GM18951 (cell line): ENCODE results near the gene FAT2.

ENCODE experiments used
- POLR2A ChIP-seq: IDR thresholded peaks from 4 replicates; pipeline ENCODE4 v1.6.1; 2011; ENCODE audit warnings: mild to moderate bottlenecking; ENCODE audit not compliant: insufficient read length, insufficient read depth; ENCODE audit errors: extremely low read depth
- in situ Hi-C: fragments of 300-500 bp; cut with MboI; formaldehyde crosslinking; loops from one replicate; pipeline ENCODE4 v1.12.0; 2022; ENCODE audit warnings: low sequenced_read_pairs, mixed read lengths, inconsistent platforms; ENCODE audit not compliant: unreplicated experiment

FAT2 gene

DNA sequence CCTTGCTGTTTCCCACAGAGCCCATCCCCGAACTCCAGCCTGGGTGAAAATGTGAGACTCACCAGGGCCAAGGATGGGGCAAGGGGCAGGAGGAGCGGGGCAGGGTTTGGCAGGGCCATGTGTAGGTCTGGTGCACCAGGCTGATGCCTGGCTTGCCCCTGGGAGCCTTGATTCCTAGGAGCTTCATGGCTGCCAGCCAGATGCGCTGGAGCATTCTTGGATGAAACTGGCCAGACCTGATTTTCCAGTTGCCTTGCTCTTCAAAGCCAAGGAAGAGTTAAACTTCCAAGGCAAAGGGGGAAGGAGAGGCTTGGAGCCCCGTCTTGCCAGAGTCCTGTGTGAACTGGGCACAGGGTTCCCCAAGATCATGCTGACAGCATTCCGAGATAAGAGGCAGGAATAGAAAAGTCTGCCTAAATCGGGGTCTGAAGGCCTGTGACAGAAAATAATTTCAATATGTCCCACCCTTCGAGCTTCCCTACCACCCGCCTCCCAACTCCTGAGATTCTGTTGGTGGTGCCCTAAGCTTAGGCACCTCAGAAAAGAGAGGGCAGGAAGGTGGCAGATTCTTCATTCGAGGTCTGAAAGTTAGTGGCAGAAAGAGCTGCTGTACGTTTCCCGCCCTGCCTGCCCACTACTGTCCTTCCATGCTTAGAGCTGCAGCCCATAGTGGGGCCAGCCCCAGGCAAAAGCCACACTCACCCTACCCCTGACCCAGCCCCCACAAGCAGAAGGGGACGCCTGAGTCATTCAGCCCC, 20.4 kb downstream of the FAT2 start:
- TF ChIP-seq POLR2A = no peak
- in situ Hi-C loops = no loop called here

DNA sequence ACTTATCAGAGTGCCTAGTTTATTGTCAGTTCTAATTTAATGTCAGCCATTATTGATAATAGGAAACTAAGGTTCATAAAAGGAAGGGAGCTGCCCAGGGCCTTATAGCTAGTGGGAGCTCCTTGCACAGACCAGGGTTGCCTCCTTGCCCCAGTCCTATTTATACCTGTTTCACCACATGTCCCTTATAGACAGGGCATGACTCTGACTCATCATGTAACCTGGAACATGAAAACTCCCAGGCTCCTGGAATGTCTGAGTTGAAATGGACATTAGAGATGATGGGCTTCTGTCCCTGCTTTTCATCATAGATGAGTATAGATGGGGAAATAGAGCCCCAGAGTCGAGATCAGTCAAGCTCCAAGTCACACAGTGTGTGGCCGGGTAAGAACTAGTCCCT, 21.1 kb downstream of the FAT2 start:
- in situ Hi-C loops = no loop called here
- no peak for TF ChIP-seq POLR2A

DNA sequence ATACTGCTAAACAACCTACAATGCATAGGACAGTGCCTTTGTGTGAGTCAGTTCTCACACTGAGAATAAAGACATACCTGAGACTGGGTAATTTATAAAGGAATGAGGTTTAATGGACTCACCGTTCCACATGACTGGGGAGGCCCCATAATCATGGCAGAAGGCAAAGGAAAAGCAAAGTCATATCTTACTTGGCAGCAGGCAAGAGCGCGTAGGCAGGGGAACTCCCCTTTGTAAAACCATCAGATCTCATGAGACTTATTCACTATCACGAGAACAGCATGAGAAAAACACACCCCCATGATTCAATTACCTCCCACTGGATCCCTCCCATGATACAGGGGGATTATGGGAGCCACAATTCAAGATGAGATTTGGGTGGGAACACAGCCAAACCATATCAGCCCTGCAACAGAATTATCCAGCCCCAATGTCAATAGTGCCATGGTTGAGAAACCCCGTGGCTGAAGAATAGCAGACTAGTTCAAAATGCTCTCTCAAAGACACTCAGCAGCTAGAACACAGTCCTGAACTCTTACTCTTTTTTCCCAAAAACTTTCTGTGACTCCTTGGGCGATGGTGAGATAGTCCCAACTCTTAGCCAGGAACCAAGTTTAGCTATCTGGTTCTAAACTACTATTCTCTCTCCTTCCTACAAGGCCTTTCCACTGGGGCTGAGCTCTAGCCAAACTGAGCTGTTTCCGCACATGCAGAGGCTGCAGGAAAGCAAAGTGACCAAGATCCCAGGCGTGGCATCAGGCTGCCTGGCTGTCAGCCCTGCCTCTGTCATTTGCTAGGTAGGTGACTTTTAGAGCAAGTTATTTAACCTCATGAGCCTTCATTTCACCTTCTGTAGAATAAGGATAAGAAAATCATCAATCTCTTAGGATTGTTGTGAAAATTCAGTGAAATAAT, 21.7 kb downstream of the FAT2 start:
- in situ Hi-C loops = no loop called here
- no peak for TF ChIP-seq POLR2A

DNA sequence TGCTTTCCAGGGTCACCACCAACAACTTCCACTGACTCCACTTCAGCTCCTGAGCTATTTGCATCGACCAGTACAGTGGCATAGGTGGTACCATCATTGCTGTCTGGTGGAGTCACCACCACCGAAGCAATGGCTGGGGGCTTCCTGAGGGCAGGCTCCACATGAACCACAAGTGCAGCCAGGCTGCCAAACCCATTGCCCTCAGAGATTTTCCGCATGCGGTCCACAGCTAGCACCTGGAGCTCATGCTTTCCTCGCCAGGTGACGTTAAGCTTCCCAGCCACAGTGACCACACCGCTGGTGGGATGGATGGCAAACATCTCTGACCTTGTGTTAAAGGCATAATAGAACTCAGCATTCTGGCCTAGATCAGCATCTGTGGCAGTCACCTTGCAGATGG, 23.1 kb downstream of the FAT2 start:
- in situ Hi-C loops = no loop called here
- no peak for TF ChIP-seq POLR2A

DNA sequence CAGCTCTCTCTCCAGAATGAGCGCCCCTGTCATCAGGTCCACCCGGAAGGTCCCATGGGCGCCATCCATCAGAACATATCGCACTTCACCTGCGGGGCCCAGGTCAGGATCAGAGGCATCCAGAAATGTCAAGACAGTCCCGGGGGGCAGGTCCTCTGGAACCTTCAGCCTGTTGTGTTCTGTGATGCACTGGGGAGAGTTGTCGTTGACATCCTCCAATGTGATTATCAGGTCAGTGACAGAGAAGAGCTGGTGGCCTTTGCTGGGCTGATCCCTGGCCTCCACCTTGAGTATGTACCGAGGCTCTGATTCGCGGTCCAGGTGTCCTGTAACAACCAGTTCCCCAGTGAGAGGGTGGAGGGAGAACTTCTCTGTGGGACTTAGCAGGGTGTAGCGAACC, 25.2 kb downstream of the FAT2 start:
- in situ Hi-C loops = no loop called here
- TF ChIP-seq POLR2A = no peak

DNA sequence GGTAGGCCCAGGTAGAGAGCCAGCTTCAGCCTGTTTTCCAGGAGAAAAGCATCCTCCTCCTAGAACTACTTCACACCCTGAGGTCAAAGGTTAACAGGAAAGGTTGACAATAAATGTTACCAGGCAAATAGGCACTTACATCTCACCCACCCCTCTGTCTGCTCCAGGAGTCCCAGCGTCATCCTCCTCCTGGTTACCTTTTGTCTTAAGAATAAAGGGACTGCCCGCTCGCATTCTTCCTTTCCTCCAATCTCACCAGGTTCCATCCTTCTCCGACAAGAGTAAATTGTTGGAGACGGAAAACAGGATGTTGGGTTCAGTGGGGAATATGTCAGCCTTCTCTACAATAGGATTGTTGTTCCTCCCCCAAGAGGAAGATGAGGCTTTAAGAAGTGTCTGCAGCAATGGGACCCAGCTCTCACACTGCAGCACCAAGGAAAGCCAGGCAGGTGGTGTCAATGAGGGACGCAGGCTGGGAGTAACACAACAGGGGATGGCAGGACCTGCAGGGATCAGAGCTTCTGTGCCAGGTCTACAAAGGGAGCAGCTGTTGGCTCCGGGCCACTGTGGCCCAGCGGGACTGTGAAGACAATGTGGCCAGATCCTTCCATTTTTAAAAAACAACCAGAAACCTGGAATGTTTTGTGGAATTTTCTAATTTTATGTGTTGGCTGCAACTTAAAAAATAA, 29.0 kb downstream of the FAT2 start:
- TF ChIP-seq POLR2A = no peak
- in situ Hi-C loops = no loop called here

DNA sequence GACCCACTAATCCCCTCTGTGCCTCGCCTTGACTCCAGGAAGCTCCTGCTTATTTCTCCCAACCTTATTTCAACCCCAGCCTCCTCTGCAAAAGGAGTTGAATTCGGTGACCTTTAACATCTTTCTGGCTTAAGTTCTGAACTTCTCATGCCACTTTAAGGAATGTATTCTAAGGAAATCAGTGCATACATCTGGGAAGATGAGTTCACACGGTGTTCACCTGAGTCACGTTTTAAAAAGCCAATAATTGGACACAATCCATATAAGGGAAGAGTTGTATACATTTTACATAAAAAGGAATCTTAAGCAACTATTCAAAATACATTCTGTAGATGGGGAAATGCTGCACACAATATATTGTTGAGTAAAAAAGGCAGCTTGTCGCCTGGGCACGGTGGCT, 33.2 kb downstream of the FAT2 start:
- in situ Hi-C loops = no loop called here
- TF ChIP-seq POLR2A = no peak

DNA sequence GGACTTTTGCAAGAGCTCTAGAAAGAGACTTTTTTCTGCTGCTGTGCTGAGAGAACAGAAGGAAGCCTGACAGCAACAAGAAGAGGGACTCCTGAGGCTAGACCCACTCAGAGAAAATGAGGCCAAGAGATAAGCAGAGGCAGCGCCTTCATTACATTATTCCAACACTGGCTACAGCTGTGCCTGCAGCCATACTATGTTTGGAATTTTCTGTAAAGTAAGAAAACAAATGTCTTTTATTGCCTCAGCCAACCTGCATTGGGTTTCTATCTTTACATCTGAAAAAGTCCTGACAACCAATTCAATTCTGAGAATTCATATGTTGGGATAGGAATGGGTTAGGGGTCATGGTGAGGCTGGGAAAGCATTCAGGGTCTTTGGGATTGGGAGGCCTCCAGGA, 33.7 kb downstream of the FAT2 start:
- in situ Hi-C loops = no loop called here
- TF ChIP-seq POLR2A = no peak

DNA sequence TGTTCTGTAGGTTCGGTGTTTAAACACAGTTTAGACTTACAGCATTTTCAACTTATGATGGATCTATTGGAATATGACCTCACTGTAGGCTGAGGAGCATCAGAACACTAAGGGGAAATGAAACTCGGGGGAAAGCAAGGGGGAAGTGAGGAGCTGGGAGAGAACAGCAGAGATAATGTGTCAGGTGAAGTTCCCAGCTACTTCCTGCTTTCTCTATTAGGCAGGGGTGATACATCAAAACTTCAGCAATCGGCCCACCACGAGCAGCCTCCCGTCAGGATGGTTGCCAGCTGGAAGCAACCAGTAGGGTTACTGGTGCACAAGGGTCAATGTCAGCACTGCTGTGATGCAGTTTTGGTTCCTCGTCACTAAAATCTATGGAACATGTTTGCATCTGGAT, 34.3 kb downstream of the FAT2 start:
- no peak for TF ChIP-seq POLR2A

DNA sequence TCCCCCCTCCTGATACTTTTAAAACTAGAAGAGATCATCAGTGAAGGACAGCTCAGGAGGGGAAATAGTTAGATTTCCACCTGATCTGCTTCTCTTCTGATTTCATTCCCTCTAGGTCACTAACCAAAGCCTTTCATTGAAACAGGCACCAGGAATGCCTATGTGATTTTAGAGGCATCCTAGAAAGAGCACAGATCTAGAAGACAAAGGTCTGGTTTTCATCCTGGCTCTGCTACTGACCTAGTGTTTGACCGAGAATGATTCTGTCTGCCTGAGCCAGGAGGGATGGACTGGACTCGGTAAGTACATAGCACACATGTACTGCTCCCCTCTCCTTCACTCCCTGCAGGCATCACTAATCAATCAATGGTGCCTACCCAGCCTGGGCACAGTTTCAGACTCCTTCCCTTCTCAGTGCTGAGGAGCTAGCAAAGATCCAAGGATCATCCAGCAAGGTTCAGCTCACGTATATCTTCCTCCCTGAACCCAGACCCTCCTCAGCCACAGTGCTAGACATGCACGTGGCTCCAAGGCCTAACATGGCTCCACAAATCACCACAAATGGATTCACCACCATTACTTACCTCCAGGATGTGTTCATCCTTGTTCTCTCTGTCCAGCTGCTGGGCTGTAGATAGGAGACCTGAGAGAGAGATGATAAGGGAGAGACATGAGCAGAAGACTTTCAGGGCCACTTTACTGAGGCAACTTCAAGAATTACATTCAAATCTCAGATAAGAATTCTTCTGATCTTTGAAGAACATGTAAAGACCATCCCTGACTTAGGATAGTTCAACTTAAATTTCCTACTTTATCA, 35.2 kb downstream of the FAT2 start:
- TF ChIP-seq POLR2A = no peak
- in situ Hi-C loops = no loop called here

More for the DNA sequence above, 34.3 kb downstream of the FAT2 start:
- in situ Hi-C loops = no loop called here

DNA sequence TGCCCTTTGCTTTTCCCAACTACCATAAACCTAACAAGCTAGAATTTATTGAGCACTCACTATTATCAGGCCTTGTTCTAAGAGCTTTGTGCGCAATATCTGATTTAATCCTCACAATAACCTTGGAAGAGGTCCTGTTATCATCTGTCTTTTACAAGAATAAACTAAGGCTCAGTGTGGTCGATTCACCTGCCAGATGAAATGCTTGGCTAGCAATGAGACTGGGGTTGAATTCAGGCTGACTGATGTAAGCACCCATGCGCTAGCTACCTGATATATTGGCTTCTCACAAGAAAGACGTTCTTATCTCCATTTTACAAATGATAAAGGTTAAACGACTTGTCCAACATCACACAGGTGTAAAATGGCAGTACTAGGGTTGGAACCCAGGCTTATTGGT, 37.4 kb downstream of the FAT2 start:
- in situ Hi-C loops = no loop called here
- TF ChIP-seq POLR2A = no peak

DNA sequence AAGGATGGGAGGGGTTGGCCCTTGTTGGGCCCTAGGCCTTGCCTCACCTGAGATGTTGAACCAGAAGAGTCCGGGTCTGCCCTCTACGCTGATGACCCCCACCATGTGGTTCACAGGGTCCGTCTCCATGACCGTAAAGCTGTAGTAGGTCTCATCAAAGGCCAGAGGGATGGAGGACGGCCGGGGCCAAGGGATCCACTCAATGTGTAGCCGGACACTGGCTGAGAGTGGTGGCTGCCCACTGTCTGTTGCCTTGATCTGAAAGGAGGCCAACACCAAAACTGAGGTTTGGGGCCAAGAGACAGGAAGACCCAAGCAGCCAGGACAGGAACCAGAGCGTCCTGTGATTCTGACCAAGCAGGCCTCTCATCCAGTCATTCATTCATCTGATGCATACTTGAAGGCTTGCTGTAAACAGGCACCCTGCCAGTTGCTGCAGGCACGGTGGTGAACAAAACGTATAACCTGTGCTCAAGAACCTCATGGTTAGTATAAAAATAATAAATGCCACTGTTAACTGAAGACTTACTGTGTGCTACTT, 37.9 kb downstream of the FAT2 start:
- in situ Hi-C loops = no loop called here
- no peak for TF ChIP-seq POLR2A
